ENCODE results near the gene NSD2. TPM values are rescaled to one million over a fixed set of nuclear protein-coding genes. Genes with fewer than 3 reads are reported as not detected.
"Not testable (repeated sequence)": the region's sequence is repeated elsewhere in the genome, so short reads cannot be mapped to it uniquely, and the experiment has no call there.

Gene NSD2
- total RNA-seq, 2 donors from 2014 or later: 64.5 to 115 TPM

DNA sequence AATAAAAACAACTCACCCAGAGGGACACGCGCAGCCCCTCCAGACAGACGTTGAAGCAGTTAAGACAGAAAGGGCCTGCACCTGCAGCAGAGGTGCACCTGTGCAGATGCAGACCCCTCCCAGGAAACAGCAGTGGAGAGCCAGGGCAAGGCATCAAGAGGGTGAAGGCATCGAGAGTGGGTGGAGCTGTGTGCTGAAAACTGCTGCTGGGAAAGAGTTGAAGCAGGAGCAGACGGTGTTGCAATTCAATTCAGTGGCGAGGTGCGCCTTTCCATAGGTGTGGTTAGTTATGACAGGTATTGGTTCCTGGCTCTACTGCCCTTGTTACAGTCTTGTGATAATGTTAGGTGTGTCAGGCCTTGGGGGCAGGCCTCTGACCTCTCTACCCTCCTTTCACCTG is 31.9 kb upstream of the NSD2 start:
- DNase-seq (peak; percentile 54 to 61), ATAC-seq (peak; percentile 97)

DNA sequence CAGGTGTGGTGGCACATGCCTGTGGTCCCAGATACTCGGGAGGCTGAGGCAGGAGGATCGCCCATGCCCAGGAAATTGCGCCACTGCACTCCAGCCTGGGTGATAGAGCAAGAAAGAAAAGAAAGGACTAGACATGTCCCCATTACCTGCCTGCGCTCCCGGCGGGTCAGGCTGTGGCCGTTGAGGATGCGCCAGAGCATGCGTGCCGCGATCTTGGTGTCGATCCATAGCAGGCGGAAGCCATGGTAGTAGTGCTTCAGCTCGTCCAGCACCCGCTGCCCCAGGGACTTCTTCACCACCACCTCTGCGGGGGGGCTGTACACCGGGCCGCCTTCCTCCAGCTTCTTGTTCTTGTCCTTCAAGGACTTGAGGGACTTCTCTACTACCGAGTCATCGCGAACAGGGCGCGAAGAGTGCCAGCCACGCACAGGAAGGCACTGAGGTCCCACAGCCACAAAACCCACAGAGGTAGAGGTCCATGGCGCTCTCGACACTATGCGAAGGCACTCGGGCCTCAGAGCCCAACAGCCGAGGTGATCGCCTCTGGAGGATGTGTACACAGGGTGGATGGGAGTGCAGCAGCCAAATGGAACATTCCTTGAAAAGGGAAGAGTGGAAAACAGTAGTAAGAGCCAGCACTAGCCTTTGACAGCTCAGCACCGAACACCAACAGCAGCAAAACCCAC is 29.8 kb upstream of the NSD2 start:
- no peak for DNase-seq
- intact Hi-C loops (cut with DNase I, micrococcal nuclease): no loop called here

More for the DNA sequence above, 31.9 kb upstream of the NSD2 start:
- intact Hi-C loops (cut with DNase I, micrococcal nuclease): no loop called here

DNA sequence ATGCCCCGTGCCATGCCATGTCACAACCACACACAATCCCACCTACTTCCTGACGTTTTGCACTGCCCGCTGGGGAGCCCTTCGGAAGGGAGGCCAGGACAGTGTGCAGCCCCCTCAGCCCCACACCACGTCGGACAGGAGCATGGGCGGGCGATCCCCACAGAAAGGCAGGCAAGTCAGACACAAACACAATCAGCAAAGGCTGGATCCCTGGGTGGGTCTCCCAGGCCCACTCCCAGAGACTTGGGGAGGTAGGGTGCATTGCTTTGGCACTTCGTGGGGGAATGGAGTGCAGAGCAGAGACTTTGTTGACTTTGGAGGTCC is 29.3 kb upstream of the NSD2 start:
- DNase-seq (no peak), ATAC-seq (no peak)
- intact Hi-C loops (cut with DNase I, micrococcal nuclease): no loop called here

More for the DNA sequence above, 29.8 kb upstream of the NSD2 start:
- no peak for ATAC-seq

DNA sequence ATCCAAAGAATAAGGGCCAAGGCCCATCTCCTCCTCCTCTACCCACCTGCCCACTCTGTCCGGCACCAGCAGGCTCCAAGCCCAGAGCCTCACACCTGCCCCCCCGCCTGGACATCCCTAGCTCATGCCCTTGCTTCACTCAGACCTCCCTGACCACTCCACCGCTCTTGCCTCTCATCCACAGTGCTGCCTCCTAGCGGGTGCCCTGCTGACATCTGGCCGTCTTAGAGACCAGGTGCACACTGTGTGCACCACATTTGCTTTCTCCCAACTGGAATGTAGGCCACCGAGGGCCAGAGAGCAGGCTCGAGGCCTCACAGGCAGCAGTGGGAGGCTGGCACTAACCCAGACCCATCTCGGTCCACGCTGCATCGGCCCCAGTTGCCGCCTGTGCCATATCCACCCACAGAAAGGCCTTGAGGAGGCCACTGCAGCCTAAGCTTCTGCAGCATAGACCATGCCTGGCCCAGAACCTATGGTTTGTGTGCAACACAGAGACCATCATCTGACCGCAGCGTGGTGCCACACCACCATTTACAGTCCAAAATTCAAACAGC is 28.8 kb upstream of the NSD2 start:
- DNase-seq (no peak), ATAC-seq (no peak)
- intact Hi-C loops (cut with DNase I, micrococcal nuclease): no loop called here

DNA sequence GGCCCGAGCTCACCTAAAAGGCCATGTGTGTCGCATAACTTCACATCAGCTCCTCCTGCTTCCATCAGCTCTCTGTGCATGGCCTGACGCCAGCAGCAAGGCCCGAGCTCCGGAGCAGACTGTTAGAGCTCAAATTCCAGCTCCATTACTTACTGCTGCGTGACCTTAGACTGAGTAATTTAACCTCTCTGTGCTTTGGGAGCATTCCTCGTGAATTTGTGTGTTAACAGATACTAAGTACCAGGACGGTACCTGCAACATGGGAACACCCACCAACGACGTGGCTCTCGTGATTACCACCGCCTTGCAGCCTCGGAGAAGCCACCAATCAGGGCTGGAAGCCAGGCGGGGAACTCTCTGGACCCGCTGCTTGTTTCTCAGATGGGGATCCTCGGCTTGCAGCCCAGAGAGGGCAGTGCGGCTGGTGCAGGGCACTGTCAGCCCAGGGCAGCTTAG is 28.2 kb upstream of the NSD2 start:
- DNase-seq: no peak
- ATAC-seq: no peak
- intact Hi-C loops (cut with DNase I, micrococcal nuclease): no loop called here

DNA sequence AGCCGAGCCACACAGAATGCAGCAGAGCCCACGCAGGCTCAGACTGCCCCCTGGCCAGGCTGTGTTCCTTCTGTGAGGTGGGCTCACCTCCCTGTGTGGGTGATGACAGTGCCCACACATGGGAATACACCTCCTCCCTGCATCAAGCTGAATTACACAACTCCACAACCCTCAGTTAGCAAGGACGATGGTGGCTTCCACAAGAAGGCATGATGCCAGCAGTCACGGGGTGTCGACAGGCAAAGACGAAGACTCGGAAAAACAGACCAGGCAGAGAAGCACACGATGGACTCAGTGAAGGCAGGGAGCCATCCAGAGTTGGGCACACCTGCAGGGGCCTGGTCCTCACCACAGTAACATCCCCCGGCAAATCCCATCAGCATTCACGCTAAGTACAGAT is 27.3 kb upstream of the NSD2 start:
- no peak for ATAC-seq
- DNase-seq: no peak
- intact Hi-C loops (cut with DNase I, micrococcal nuclease): no loop called here

DNA sequence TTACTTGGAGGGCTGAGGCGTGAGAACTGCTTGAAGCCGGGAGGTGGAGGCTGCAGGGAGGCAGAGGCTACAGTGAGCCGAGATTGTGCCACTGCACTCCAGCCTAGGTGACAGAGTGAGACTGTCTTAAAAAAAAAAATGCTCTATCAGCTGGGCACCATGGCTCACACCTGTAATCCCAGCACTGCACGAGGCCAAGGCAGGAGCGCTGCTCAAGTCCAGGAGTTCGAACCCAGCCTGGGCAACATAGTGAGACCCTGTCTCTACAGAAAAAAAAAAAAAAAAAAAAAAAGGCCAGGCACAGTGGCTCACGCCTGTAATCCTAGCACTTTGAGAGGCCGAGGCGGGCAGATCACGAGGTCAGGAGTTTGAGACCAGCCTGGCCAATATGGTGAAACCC is 26.6 kb upstream of the NSD2 start:
- intact Hi-C loops (cut with DNase I, micrococcal nuclease); DNase-seq; ATAC-seq: not testable (repeated sequence)

DNA sequence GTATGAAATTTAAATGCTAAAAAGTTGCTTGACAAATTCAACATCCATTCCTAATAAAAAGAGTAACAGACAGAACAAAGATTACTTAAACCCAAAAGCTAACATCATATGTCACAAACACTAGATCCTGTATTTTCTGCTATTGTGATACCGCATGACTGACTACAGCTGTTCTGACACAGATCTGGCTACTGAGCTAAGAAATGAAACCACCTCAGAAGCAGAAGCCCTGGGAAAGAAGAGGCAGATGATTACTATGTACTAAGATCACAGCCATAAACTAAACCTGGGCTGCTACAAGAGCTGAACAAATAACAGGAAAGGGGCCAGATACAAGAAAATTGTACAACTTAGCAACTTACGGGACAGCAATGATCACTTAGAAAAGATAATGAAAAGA is 24.6 kb upstream of the NSD2 start:
- ATAC-seq (no peak), DNase-seq (no peak)
- intact Hi-C loops (cut with DNase I, micrococcal nuclease): no loop called here

DNA sequence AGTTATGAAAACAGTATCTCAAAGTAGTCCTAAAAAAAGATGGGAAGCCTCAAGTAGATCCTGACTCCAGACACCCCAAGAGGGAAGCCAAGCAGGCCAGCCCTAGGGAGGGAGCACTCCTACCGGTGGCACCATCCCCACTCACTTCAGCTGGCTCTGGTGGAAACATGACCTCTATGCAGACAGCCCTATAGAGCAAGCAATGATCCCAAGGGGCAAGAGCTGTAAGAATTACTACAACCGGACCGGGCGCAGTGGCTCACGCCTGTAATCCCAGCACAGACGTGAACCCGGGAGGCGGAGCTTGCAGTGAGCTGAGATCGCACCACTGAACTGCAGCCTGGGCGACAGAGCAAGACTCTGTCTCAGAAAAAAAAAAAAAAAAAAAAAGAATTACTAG is 20.9 kb upstream of the NSD2 start:
- no peak for DNase-seq
- intact Hi-C loops (cut with DNase I, micrococcal nuclease): no loop called here
- ATAC-seq: no peak

DNA sequence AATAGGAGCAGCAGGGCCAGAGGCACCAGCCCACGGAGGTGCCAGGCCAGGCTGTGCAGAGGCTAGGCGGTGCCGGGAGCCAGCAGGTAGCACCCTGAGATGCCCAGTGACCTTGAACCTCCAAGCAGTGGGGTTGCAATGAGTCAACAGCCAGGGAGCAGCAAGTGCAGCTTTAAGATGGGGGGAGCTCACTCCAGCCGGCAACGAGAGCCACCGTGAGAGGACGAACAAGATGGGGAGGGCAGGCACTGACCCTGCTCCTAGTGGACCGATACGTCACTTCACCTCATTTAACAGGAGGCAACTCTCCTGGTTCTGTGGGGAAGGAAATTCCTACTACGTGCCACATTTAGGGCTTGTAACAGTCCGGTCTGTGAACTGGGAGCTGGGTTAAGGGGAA is 20.0 kb upstream of the NSD2 start:
- no peak for ATAC-seq
- intact Hi-C loops (cut with DNase I, micrococcal nuclease): no loop called here
- DNase-seq: no peak

DNA sequence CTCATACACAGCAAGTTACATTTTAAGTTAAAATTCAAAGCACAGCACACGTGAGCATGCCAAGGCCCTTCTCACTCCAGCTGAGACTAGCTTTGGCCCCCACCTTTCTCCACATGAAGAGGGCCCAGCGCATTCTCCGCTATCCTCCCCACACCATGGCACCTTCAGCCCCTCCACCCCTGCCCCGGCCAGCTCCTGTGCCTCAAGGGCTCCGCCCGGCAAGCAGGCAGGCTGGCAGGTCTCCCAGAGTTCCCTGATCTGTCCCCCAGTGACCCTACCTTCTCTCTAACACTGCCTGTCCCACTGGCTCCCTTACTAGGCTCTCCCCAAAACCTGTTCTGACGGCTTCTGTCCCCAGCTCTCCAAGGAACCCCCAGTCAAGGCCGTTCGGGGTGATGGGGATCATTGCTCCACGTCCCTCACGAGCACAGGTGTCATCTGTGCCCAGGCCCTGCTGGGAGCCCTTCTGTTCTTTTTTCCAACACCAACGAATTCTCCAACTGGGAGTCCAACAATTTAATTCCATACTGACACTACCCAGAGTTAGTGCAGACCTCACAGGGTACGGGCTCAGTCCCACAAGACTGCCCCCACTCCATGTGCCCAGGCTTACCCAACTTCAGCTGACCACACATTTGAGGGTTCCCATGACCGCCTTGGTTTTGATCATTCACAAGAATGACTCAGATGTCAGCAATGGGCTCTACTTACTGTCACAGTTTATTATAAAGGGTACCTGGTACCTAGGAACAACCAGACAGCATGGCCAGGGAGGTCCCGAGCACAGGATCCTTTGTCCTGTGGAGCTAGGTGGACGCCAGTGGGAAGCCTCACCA is 19.4 kb upstream of the NSD2 start:
- DNase-seq (no peak), ATAC-seq (no peak)
- intact Hi-C loops (cut with DNase I, micrococcal nuclease): no loop called here

DNA sequence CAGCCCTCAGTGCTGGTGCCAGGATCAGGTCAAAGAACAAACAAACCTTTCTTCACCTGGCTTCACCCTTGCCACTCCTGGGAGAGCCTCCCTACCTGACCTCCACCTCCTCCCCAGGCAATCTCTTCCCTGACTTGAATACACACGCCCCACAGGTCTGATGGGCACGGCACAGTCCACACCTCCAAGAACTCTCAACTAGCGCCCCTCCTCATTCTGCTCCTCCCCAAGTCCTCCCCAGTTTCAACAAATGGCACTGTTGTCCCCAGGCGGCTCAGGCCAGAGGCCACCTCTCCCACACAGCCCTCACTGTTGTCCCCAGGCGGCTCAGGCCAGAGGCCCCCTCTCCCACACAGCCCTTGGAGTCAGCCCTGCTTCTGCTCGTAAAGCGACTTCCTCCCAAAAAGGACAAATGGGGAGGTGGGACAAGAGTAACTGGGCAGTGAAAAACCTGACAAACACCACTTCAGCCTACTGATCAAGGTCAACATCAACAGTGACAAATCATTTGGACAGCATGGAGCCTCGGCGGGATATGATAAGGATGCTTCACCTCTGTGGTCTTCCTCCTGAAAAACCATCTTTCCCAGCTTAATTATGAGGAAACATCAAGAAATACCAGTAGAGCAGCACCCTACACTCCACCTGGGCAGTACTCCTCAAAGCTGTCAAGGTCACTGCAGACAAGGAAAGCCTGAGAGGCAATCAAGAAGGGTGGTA is 18.1 kb upstream of the NSD2 start:
- peak; percentile 51 to 82 for DNase-seq
- intact Hi-C loops (cut with DNase I, micrococcal nuclease): no loop called here
- peak; percentile 58 for ATAC-seq

DNA sequence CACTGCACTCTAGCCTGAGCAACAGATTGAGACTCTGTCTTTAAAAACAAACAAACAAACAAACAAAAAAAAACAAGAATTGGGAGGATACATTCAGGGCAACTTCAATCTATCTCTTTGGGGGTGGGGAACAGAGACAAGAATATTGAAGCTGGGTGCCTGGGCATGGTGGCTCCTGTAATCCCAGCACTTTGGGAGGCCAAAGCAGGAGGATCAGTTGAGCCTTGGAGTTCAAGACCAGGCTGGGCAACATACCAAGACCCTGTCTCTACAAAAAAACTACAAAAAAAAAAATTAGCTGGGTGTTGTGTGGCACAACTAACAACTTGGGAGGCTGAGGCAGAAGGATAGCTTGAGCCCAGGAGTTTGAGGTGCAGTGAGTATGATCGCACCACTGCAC is 16.4 kb upstream of the NSD2 start:
- intact Hi-C loops (cut with DNase I, micrococcal nuclease): no loop called here
- DNase-seq (no peak), ATAC-seq (no peak)

DNA sequence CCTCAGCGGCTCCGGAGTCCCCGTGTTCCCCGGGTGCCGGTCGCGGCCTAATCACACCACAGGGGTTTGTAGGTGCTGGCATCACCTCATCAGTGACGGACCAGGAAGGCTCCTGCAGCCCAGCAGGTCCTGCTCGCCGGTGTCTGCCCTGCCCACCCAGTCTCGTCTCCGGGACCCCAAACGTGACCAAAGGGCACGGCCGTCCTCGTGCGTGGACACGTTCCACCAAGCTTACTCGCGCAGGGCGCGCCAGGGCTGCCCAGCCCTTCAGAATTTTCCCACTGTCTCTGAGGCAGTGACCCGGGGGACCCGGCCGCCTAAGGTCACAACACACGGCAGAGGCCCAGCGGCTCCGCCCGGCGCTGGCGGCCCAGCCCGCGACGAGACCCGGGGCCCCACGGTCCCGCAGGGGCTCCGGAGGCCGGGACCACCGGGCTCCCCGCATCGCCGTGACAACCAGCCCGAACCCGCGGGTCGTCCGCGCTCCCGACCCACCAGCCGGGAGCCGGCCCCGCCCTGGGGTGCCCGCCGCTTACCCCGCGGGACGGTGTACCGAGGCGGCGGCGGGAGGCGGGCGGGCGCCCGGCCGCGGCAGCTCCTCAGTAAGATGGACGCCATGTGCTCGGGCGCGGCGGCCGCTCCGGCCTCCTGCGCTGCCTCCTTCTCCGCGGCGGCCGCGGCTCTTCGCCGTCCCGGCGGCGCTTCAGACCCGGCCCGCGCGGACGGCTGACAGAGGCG is 15.7 kb upstream of the NSD2 start:
- ATAC-seq (peak; percentile 8), DNase-seq (peak in 1 of 2 donors; percentile 54)
- intact Hi-C loops (cut with DNase I, micrococcal nuclease): no loop called here

DNA sequence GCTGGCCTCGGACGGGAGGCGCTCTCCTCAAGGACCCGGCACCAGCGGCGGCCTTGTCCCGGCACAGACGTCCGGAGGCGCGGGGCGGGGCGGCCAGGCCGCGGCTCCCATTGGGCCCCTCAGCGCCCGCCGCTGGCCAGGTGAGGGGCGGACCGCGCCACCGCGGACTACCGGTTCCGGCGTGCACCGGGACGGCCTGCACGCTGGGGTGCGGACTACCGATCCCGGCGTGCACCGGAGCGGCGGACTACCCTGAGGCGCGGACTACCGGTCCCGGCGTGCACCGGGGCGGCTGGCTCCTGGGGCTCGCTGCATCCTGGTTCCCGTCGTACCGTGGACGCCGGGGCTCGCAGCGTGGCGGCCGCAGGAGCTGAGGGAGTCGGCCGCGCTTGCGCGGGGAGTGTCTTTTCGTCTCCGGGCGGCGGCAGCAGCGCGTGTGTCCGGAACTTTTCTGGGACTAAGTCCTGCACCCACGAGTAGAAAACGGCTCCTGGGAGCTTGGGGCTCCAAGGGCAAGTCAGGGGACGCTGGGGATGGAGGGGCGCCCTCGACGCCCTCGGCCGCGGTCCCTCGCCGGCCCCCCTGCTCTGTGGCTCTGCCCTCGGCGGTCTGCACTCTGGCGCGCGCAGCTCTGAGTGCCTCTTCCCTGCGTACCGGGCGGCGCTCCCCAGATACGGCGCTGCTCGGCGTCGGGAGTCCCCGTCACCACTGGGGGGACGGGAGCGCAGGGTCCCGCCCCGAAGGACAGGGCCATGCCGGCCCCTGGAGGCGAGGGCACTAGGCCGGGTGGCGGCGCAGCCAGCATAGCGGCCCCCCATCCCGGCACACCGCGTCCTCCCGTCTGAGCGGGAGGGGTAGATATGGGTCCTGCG is 14.9 kb upstream of the NSD2 start, which contains the start of gene LETM1:
Gene LETM1, minus strand, starts transcription at position 86 of the 872 bp plus-strand sequence. CDS start 206 bp downstream, outside the sequence.
- ATAC-seq (peak; percentile 82), DNase-seq (peak; percentile 97)
- intact Hi-C loops (cut with DNase I, micrococcal nuclease): no loop called here

DNA sequence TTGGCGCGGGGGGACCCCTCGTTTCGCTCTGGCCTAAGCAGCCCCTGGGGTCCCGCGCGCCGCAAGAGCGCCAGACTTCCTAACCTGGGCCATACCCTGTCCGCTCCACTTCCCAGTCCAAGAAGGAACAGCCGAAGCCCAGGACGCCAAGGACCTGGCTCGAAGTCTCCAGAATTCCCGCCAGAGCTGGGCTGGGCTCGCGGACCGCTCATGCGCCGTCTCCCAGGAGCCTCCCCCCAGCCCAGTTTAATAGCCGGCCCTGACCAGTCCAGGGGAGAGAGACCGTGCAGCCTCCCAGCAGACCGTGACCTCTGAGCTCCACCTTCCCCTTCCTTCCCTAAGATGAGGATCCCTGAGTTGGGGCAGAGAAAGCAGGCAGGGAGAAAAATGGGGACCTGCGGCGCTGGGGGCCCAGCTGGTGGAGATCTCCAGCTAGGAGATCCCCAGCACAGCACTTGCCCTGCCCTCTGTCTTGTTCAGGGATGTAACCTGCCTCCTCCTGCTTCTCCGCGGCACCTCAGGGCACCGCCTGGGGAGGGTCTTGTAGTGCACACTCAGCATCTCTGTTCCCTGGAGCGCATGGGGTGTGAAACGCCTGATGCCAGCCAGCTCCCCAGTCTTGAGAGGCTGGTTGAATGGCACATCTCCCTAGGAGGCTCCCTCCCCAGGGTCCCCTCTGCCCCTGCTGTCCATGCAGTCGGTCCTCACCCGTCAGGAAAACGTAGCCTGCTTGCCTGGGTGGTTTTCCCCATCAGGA is 14.1 kb upstream of the NSD2 start:
- DNase-seq (peak; percentile 53 to 65), ATAC-seq (peak; percentile 26)
- intact Hi-C loops (cut with DNase I, micrococcal nuclease): no loop called here

DNA sequence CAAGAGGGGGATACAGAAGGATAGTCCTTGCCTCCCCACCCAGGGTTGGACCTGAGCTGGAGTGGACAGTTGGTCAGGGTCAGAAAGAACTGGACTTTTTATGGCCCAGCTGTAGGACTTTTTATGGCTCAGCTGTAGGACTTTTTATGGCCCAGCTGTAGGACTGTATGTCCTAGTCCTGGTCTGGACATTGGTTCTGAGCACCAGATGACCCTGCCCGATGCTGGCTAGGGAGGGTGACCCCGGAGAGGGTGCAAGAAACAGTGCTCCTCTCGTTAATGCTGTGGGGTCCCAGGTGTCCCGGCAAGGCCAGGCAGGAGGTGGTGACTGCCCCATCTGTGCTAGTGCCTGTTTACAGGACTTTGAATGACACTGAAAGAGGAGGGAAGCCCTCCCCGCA is 13.3 kb upstream of the NSD2 start:
- intact Hi-C loops (cut with DNase I, micrococcal nuclease): no loop called here
- no peak for ATAC-seq
- no peak for DNase-seq

Data from left colon (tissue), 2 donors.